SK-N-MC (cell line): ENCODE data around the gene MGST1.

Experiments used
- EZH2 ChIP-seq: fragments of 200-600 bp; sonication (generic); IDR thresholded peaks from one replicate; pipeline ENCODE4 v1.6.1; 2017; ENCODE audit warnings: antibody characterized with exemption
- FOXP2 ChIP-seq: optimal IDR thresholded peaks from 2 replicates; pipeline ENCODE3; 2011; ENCODE audit warnings: mild to moderate bottlenecking, moderate library complexity; ENCODE audit not compliant: insufficient read depth; ENCODE audit errors: extremely low read length, control extremely low read depth
- POLR2AphosphoS5 ChIP-seq: IDR thresholded peaks from 2 replicates; pipeline ENCODE4 v1.6.1; 2012; ENCODE audit warnings: mild to moderate bottlenecking, low read depth, low read length, borderline replicate concordance

- no peak for TF ChIP-seq EZH2
- TF ChIP-seq POLR2AphosphoS5 = no peak
- TF ChIP-seq FOXP2 = no peak
Measured at GRCh38 chr12:16330560-16330959, 16.9 kb upstream of the MGST1 start.
